Stimulated activated CD4-positive, alpha-beta T cell treated with anti-CD3 and anti-CD28 coated beads, TNF-alpha, amount 100 ng/mL, for 4 hours (primary cell): ENCODE results near the gene TBR1.

ENCODE experiments used
- DNase-seq, 3 experiments: peaks; one replicate each; pipeline ENCODE4 v3.0.0-alpha.2; 2020; ENCODE audit warnings: low read depth in 3 of 3

The TBR1 gene

DNA sequence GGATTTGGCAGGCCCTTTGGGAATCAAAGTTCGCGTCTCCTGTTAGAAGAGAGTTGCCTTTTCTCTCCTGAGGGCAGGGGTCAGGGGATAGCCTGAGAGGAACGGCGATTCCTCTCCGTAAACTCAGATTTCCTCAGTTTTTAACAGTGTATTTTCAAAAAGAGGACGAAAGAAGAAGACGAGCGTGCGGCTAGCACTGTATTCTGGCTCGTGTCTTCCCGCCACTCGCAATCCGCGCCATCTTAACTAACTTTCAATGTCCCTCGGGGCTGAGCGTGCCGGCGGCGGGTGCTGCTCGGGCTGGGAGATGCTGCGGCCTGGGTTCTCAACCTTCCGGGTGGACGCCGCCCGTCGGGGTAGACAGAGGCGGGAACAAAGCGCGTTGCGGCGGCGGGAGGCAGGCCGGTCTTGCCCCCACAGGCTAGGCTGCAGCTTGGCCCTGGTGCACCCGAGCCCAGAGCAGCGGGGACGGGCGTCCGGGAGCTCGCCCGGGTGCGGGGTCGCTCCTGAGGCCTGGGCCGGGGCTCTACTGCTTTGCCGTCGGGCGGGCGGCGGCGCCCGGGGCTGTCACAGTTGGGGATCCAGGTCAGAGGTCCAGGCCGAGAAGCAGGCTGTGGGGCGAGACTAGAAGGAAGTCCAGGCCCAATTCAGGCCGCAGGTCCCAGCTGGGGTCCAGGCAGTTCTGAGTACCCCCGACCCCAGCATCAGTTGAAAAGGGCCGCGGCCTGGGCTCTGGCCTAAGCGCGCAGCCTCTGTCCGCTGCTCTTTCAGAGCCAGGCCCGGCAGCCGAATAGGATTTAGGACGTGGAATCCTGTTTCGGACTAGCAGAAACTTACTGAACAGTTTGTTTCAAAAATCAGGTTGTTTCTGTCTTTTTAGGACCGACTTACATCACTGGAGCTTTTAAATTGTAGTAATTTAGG, 11.8 kb downstream of the TBR1 start:
- DNase-seq, result no peak

DNA sequence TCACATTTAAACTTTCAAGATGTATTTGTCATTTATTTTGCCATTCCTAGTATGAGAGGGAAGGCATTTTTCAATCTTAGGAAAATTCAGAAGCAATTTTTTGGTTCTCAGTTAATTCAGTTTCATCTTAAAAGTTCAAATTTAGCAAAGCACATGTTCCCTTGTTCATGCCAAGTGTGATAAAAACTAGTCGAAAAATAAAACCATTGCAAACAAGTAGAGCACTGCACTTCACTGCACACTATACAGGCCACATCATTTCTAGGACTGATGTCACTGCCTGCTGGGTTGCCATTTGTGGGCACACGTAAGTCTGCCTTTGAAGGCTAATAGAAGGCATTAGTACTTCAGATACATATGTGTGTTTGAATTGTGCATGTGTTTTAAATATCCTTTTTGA, 14.3 kb downstream of the TBR1 start:
- DNase-seq, result no peak

DNA sequence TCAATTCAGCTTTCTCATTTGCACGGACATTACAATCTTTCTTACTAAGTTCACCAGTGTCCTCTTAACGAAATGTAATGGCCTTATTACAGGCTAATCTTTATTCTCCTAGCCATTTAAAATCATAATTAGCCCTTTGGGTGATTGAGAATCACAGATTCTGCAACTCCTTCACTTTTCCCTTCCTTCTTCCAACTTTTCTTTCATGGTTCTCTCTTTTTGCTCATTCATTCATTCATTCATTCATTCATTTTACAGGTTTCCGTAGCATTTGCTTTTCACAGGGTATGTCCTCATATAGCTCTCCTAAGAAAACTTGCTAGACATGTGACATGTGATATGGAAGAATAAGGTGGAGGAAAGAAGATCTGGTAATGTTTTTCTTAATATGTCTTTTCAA, 16.0 kb downstream of the TBR1 start:
- no peak for DNase-seq

DNA sequence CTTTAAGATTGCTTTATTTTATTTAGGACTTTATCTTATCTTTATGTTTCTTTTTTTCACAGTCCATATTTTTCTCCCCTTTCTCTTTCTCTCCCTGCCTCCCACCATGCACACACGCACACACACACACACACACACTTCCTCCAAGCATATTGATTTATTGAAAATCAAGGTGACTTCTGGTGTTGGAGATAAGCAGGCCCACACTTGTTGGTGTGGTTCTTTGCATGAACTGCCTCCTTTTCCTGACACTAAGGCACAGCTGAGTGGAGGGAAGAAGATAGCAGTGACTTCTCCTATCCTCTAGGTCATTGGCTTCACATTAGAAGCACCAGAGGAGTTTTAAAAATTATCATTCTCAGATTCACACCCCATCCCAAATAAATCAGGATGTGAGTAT, 18.0 kb downstream of the TBR1 start:
- DNase-seq, result no peak

DNA sequence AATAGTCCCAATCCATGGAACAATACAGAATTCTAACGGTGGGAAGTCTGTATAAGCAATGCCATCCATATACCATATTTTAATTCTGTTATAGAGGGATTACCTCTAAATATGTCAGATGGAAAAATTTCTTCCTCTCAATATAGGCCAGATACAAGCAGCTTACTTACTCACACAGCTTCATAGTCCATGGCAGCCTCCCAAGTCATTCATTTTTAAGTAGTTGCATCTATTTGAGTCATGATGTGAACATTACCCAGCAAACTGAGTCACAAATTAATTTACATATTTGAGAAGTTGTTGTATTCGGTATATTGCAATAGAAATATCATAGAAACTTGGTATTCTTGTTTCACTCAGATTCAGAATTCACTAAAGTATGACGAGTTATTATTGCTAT, 20.3 kb downstream of the TBR1 start:
- no peak for DNase-seq

DNA sequence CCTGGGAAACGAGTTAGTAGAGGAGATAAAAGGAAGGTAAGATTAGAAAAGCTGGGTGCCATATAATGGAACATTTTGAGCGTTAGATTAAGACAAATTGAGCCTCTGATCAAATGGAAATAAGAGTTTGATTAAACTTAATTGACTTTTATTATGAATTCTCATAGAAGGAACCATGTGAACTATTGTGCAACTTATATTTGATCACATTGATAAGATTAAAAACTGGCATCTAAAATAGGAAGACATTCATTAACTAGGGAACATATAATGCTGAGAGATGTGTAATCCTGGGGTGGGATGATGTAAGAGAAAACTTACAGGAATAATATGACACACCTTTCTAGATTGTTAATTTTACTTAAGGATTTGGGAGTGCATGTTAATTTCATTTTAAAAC, 22.5 kb downstream of the TBR1 start:
- DNase-seq, result no peak

DNA sequence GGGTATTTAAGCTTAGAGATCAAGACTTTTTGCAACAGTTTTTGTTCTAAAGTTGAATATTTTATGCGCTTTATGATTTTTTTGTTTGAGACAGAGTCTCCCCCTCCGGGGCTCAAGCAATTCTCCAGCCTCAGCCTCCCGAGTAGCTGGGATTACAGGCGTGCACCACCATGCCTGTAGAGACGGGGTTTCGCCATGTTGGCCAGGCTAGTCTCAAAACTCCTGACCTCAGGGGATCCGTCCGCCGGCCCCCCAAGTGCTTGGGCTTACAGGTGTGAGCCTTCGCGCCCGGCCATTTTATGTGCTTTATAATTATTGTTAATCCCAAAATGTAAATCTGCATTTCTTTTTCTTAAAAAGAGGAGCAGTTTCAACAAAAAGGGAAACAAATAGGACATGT, 29.0 kb downstream of the TBR1 start:
- no peak for DNase-seq

DNA sequence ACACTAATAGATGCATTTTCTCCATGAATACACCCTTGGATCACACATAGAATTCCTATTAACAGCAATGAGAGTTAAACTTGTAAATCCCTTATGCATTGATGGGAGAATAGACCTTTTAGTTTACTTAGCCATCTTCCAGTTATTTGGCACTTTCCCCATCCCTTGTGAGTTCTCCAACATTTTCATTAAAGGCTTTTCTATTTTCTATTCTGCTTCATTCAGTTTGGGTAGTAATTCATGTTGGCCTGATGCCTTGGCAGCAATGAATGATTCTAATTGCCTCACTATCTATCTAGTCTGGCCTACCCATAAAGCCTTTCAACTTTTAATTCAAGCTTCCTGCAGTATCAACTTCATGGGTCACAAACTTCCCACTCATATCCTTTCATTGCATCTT, 32.3 kb downstream of the TBR1 start:
- no peak for DNase-seq

DNA sequence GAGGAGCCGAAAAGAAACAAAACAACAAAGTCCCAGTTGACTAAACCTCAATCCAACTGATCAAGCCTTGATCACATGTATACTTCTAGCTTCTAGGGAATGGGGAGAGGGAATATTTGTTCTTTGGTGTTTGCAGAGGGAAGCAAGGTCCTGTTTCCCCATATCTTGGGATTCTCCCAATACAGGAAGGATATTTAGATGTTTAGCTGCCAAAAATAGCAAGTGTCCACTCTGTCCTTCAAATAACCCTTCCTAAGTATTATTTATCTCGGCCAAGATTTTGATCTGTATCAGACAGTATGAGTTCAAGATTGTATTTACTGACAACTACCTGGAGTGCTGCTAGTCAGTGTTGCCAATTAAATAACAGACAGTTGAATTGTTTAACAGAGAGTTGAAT, 55.5 kb downstream of the TBR1 start:
- no peak for DNase-seq

DNA sequence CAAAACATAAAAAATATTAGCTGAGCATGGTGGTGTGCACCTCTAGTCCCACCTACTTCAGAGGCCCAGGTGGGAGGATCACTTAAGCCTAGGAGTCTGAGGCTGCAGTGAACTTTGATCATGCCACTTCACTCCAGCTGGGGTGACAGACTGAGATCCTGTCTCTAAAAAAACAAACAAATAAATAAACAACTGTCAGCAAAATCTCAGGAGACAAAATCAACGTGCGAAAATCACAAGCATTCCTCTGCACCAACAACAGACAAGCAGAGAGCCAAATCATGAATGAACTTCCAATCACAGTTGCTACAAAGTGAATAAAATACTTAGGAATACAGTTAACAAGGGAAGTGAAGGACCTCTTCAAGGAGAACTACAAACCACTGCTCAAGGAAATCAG, 58.8 kb downstream of the TBR1 start:
- DNase-seq, result no peak
